OCI-LY1 (cell line): ENCODE measurements around the gene MUC6.

Source experiments
- H2AFZ ChIP-seq: fragments of 200-600 bp; sonication (generic), shearing (Covaris generic); 2 replicates; pipeline ENCODE4 v1.6.0; 2014; ENCODE audit warnings: antibody characterized with exemption, mild to moderate bottlenecking, low read length
- H3F3A ChIP-seq: fragments of 200-600 bp; sonication (generic), shearing (Covaris generic); 2 replicates; pipeline ENCODE4 v1.6.0; 2014; ENCODE audit warnings: mild to moderate bottlenecking, antibody characterized with exemption, low read length, moderate library complexity; ENCODE audit not compliant: insufficient read depth
- H3K27ac ChIP-seq: fragments of 200-600 bp; sonication (generic); 2 replicates; pipeline ENCODE4 v1.5.1; 2014; ENCODE audit warnings: low read length, mixed run types, mild to moderate bottlenecking, low read depth; ENCODE audit not compliant: poor library complexity, severe bottlenecking
- H3K27me3 ChIP-seq: fragments of 200-600 bp; sonication (generic); 2 replicates; pipeline ENCODE4 v1.6.0; 2014; ENCODE audit warnings: antibody characterized with exemption, mild to moderate bottlenecking, low read length, moderate library complexity; ENCODE audit not compliant: insufficient read depth
- H3K36me3 ChIP-seq: fragments of 200-600 bp; sonication (generic); 2 replicates; pipeline ENCODE4 v1.6.1; 2014; ENCODE audit warnings: mild to moderate bottlenecking, antibody characterized with exemption, low read length, moderate library complexity, mixed read lengths; ENCODE audit not compliant: insufficient read depth
- H3K4me1 ChIP-seq: fragments of 200-600 bp; sonication (generic); 2 replicates; pipeline ENCODE4 v1.5.1; 2014; ENCODE audit warnings: mild to moderate bottlenecking, low read length, moderate library complexity; ENCODE audit not compliant: insufficient read depth, severe bottlenecking
- H3K4me2 ChIP-seq: fragments of 200-600 bp; sonication (generic), shearing (Covaris generic); 2 replicates; pipeline ENCODE4 v1.6.1; 2014; ENCODE audit warnings: low read length
- H3K4me3 ChIP-seq: fragments of 200-600 bp; sonication (generic); 2 replicates; pipeline ENCODE4 v1.5.1; 2014; ENCODE audit warnings: low read length, low read depth, mild to moderate bottlenecking, mixed read lengths; ENCODE audit not compliant: poor library complexity, severe bottlenecking
- H3K79me2 ChIP-seq: fragments of 200-600 bp; shearing (Covaris generic); 2 replicates; pipeline ENCODE4 v1.6.1; 2016; ENCODE audit warnings: mixed run types, low read length, mixed read lengths; ENCODE audit not compliant: insufficient read depth
- H3K9ac ChIP-seq: fragments of 200-600 bp; sonication (generic), shearing (Covaris generic); 2 replicates; pipeline ENCODE4 v1.6.1; 2014; ENCODE audit warnings: mild to moderate bottlenecking, low read length, mixed read lengths
- H3K9me2 ChIP-seq: fragments of 200-600 bp; sonication (generic), shearing (Covaris generic); 2 replicates; pipeline ENCODE4 v1.6.1; 2014; ENCODE audit warnings: low read depth, mild to moderate bottlenecking, low read length, mixed read lengths
- H3K9me3 ChIP-seq: fragments of 200-600 bp; shearing (Covaris generic); 2 replicates; pipeline ENCODE4 v1.6.1; 2014; ENCODE audit warnings: low read length, mixed read lengths
- H4K20me1 ChIP-seq: fragments of 200-600 bp; sonication (generic), shearing (Covaris generic); 2 replicates; pipeline ENCODE4 v1.6.0; 2016; ENCODE audit warnings: mild to moderate bottlenecking, low read length; ENCODE audit not compliant: insufficient read depth
- EZH2 ChIP-seq: fragments of 200-600 bp; sonication (generic), shearing (Covaris generic); IDR thresholded peaks from 2 replicates; pipeline ENCODE4 v1.8.0; 2017; ENCODE audit warnings: borderline replicate concordance, mixed run types, mild to moderate bottlenecking, antibody characterized with exemption, low read length, moderate library complexity, mixed read lengths
- TF ChIP-seq, protein P1 (sequence below): fragments of 200-600 bp; sonication (generic), shearing (Covaris generic); IDR thresholded peaks from 2 replicates; pipeline ENCODE4 v1.5.1; 2017; ENCODE audit warnings: mild to moderate bottlenecking, antibody characterized with exemption, low read length, moderate library complexity, mixed read lengths

The MUC6 gene

DNA sequence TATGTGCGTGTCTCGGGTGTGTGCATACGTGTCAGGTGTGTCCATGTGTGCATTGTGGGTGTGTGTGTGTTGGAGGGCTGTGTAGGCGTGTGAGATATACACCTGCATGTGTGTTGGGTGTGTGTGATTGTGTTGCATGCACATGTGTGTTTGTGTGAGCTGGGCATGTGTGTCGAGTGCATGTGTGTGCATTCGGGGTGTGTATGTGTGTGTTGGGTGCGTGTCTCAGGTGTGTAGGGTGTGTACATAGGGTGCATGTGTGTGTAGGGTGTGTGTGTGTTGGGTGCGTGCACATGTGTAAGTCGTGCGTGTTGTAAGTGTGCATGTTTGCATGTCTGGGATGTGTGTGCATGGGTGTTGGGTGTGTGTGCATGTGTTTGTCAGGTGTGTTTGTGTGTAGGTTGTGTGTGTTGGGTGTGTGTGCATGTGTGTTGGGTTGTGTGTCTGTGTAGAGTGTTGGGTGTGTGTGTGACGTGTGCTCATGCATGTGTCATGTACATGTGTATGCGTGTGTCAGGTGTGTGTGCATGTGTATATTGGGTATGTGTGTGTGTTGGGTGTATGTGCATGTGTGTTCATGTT lies 4.1 kb downstream of the MUC6 start:
- Histone ChIP-seq H2AFZ (no peak overlapping the region), H4K20me1 (no peaks in the 10 kb centered on the region), H3K27ac (no peak overlapping the region), H3K79me2 (no peaks in the 10 kb centered on the region), H3K9me2 (no peaks in the 10 kb centered on the region), H3K9me3 (no peaks in the 10 kb centered on the region), H3K4me1 (no peaks in the 10 kb centered on the region), H3K4me2 (no peak overlapping the region), H3K36me3 (no peaks in the 10 kb centered on the region), H3K27me3 (no peaks in the 10 kb centered on the region), H3K4me3 (no peak overlapping the region), H3K9ac (no peak overlapping the region), H3F3A (no peaks in the 10 kb centered on the region)
- TF ChIP-seq, protein P1, sequence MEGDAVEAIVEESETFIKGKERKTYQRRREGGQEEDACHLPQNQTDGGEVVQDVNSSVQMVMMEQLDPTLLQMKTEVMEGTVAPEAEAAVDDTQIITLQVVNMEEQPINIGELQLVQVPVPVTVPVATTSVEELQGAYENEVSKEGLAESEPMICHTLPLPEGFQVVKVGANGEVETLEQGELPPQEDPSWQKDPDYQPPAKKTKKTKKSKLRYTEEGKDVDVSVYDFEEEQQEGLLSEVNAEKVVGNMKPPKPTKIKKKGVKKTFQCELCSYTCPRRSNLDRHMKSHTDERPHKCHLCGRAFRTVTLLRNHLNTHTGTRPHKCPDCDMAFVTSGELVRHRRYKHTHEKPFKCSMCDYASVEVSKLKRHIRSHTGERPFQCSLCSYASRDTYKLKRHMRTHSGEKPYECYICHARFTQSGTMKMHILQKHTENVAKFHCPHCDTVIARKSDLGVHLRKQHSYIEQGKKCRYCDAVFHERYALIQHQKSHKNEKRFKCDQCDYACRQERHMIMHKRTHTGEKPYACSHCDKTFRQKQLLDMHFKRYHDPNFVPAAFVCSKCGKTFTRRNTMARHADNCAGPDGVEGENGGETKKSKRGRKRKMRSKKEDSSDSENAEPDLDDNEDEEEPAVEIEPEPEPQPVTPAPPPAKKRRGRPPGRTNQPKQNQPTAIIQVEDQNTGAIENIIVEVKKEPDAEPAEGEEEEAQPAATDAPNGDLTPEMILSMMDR = no peak
- no peak for TF ChIP-seq EZH2

DNA sequence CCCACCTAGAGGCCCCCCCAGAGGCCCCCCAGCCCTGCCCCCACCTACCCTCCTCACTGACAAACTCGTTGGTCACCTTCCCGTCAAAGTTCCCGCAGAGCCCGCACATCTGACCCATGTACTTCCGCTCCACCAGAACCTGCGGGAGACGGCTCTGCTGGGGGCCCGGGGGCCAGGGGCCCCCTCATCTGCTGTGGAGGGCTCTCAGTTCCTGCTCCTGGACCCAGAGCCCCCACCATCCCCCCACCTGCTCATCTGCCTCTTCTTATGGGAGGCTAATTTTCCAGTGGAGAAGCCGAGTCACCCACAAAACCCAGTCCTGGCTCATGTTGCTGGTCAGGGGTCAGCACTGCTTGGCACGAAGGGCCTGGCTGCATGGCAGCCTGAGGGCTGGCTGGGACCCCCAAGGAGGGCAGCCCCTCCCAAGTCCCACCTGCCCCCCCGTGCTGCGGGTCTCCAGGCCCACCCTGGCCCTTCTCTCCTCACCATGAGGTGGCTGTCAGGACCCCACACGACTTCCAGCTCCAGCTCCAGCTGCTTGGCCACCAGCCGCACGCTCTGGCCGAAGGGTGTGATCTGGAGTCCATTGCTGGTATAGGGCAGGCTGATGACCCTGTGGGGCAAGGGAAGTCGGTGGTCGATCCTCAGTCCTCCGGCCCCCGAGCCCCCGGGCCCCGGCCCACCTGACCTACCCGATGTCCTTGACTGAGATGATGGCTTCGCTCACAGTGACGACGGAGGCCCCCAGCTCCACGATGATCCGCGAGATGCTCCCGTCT lies 5.2 kb downstream of the MUC6 start:
- Histone ChIP-seq H3K9me2 (no peaks in the 10 kb centered on the region), H3K4me1 (no peaks in the 10 kb centered on the region), H4K20me1 (no peaks in the 10 kb centered on the region), H3K4me3 (no peak overlapping the region), H3K9me3 (no peaks in the 10 kb centered on the region), H3K79me2 (no peaks in the 10 kb centered on the region), H3F3A (no peaks in the 10 kb centered on the region), H2AFZ (no peak overlapping the region), H3K27ac (no peak overlapping the region), H3K27me3 (no peaks in the 10 kb centered on the region), H3K9ac (no peak overlapping the region), H3K36me3 (no peaks in the 10 kb centered on the region), H3K4me2 (no peak overlapping the region)
- TF ChIP-seq EZH2 = no peak
- TF ChIP-seq, protein P1 = no peak

DNA sequence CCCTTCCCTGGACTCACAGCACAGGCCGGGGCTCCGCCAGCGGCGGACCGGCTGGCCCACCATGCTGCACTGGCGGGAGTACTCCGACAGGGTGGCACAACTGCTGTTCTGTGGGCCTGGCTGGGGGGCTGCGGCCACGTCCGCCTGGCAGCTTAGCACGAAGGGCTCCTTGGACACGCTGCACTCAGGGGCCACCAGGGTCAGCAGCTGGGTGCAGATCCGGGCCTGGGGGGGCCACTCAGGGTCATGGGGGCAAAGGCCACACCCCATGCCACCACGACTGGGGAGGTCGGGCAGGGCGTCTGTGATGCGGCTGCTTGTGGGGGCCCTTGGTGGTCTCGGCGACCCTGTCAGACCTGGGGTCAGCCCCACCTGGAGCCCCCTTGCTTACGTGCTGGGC lies 6.0 kb downstream of the MUC6 start:
- H2AFZ ChIP-seq = no peak overlapping the region
- no peak for TF ChIP-seq EZH2
- TF ChIP-seq, protein P1 = no peak
- H3K27me3 ChIP-seq = no peaks in the 10 kb centered on the region
- H4K20me1 ChIP-seq = no peaks in the 10 kb centered on the region
- H3K79me2 ChIP-seq = no peaks in the 10 kb centered on the region
- H3K36me3 ChIP-seq = no peaks in the 10 kb centered on the region
- no peak overlapping the region for H3K27ac ChIP-seq
- H3K9me3 ChIP-seq = no peaks in the 10 kb centered on the region
- H3K4me1 ChIP-seq = no peaks in the 10 kb centered on the region
- no peaks in the 10 kb centered on the region for H3K9me2 ChIP-seq
- H3F3A ChIP-seq = no peaks in the 10 kb centered on the region
- no peak overlapping the region for H3K9ac ChIP-seq
- H3K4me2 ChIP-seq = no peak overlapping the region
- no peak overlapping the region for H3K4me3 ChIP-seq
